Astrocyte of the spinal cord (primary cell): ENCODE measurements around the gene SRGAP1.
"Not testable (repeated sequence)": the region's sequence is repeated elsewhere in the genome, so short reads cannot be mapped to it uniquely, and the experiment has no call there.

Experiments used
- DNase-seq: peaks from one replicate; pipeline ENCODE4 v3.0.0; 2011; ENCODE audit warnings: low read depth, low spot score
- H3K4me3 ChIP-seq: 2 replicates; pipeline ENCODE4 v1.5.1; 2011; ENCODE audit warnings: low read depth, mild to moderate bottlenecking, low read length, moderate library complexity
- CTCF ChIP-seq: IDR thresholded peaks from 2 replicates; pipeline ENCODE4 v1.5.1; 2012; ENCODE audit warnings: low read depth, mild to moderate bottlenecking, low read length, inconsistent platforms
- in situ Hi-C: cut with HindIII; loops from 2 replicates; pipeline ENCODE4 v1.10.0; 2017; ENCODE audit warnings: low sequenced_read_pairs

Gene SRGAP1

DNA sequence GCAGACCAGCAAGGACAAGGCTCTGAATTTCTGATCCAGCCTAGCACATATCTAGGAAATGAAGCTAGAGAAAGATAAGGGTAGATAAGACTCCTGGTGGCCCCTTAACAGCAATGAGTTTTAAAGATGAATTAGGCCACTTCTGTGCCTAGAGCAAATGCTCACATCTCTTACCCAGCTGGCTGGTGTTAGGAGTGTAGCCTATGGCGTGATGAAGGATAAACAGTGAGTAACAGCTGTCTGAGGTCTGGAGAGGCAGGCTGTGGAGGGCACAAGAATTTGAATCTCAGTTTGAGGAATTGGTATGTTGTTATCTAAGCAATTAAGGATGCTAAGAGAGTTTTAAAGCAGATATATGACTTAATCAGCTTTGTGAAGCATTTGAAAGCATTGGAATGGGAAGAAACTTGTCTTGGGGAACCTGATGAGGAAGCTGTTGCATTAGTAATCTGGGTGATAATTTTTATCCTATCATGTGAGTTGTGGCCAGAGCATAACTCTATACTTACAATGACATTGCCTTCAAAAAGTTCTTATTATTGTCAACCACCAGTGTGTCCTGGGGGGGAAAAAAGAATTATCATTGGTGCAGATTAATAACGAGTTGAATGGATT, 161.8 kb downstream of the SRGAP1 start:
- no peak for TF ChIP-seq CTCF
- H3K4me3 ChIP-seq, result no peak overlapping the region
- peak; percentile 76 for DNase-seq
- in situ Hi-C loops, result no loop called here

DNA sequence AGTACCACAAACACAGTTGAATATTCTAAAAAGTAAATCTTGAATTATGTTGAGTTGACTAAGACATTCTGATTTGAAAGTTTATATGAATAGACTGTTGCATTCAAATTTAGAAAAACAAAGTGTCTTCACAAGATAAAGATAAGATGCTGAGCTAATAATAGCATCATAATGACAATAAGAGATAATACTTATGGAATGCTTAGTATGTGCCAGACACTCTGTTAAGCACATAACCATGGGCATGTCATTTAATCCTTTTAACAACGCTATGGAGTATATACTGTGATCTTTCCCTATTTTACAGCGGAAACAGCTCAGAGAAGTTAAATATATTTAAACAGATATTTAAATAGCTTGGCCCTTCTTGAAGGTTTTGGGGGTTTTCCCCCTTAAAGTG, 163.4 kb downstream of the SRGAP1 start:
- TF ChIP-seq CTCF, result no peak
- DNase-seq, result no peak
- in situ Hi-C loops, result no loop called here
- no peak overlapping the region for H3K4me3 ChIP-seq

GRCh38 chr12:64008596-64008995, 164.1 kb downstream of the SRGAP1 start:
- TF ChIP-seq CTCF, result no peak
- in situ Hi-C loops, result no loop called here
- DNase-seq, result no peak
- no peak overlapping the region for H3K4me3 ChIP-seq

- in situ Hi-C loops, result no loop called here
- no peak for DNase-seq
- TF ChIP-seq CTCF, result no peak
- no peak overlapping the region for H3K4me3 ChIP-seq
These were observed 165.0 kb downstream of the SRGAP1 start for GRCh38 chr12:64009321-64010068.

DNA sequence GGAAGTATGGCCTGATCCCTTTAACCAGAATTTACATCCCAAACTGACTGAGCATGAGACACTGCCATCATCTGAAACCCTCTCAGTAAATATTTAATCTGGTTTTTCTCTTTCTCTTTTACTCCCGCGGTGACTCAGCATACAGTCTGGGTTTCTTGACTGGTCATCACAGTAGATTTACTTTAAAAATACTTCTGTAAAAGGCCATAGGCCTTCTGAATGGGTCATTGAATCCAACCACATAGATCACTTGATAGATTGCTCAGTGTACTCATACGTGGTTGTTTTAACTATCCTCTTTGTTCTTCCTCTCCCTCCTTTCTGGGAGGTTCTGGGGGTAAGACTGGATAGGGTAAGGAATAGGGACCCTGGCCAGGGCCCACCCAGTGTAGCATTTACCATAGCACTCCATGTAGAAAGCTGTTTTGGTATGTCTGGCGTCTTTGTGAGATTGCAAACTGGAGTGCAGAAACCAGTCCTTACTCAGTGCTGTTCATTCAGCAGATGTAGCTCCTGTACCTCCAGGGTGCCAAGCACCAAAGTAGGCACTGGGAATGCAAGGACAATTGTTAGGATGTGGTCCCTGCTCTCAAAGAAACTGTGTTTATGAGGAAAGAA, 165.7 kb downstream of the SRGAP1 start:
- DNase-seq, result peak; percentile 83
- H3K4me3 ChIP-seq, result no peak overlapping the region
- TF ChIP-seq CTCF, result no peak
- in situ Hi-C loops, result no loop called here

GRCh38 chr12:64016521-64016920, 172.0 kb downstream of the SRGAP1 start:
- TF ChIP-seq CTCF, result no peak
- H3K4me3 ChIP-seq, result no peak overlapping the region
- no peak for DNase-seq
- in situ Hi-C loops, result no loop called here

- DNase-seq, H3K4me3 ChIP-seq, in situ Hi-C loops: not testable (repeated sequence)
These were observed 173.6 kb downstream of the SRGAP1 start for GRCh38 chr12:64018116-64018515.
